ENCODE results near the gene BCL2L14. TPM values are rescaled to one million over a fixed set of nuclear protein-coding genes. Genes with fewer than 3 reads are reported as not detected.

BCL2L14 gene
- polyA plus RNA-seq, 1 donor (not counting 4 experiments of a cell fraction or from before 2014, with no cell fraction given), result not detected

DNA sequence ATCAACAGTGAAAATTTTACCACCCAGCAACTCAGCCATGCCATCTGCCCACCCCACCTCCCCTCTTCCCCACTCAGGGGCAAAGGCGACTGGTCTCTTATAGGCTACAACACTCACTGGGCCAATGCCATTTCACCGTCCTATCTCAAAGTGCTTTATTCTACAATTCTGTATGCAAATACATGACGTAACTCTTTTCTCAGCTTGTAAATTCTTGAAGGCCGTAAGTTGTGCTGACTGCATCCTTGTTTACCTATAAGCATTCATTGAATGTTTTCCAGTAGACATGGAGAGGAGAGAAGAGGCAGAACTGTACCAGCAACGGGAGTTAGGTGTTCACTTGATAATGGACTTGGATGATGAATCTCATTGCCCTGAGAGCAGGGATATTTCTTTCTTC is 15.6 kb downstream of the BCL2L14 start:
- H3K4me3 ChIP-seq (ENCODE audit: control insufficient read depth in 2 of 3, extremely low read depth in 1 of 3, insufficient read depth in 2 of 3, low read depth in 1 of 3, low read length in 3 of 3), result no peak overlapping the region
- no peak overlapping the region for H2AFZ ChIP-seq (ENCODE audit: control insufficient read depth, low read length)
- no peaks in the 10 kb centered on the region for H3K9me1 ChIP-seq (ENCODE audit: control insufficient read depth, extremely low read depth, insufficient read depth, low read length)
- no peak overlapping the region for H3K9ac ChIP-seq (ENCODE audit: control insufficient read depth, extremely low read depth, insufficient read depth, low read length)
- H3K4me1 ChIP-seq (ENCODE audit: control insufficient read depth, extremely low read depth, insufficient read depth, low read length), result no peaks in the 10 kb centered on the region
- TF ChIP-seq EZH2 (IDR thresholded peaks at IDR 0.05; ENCODE audit: low read length), result no peak
- TF ChIP-seq, protein P1, sequence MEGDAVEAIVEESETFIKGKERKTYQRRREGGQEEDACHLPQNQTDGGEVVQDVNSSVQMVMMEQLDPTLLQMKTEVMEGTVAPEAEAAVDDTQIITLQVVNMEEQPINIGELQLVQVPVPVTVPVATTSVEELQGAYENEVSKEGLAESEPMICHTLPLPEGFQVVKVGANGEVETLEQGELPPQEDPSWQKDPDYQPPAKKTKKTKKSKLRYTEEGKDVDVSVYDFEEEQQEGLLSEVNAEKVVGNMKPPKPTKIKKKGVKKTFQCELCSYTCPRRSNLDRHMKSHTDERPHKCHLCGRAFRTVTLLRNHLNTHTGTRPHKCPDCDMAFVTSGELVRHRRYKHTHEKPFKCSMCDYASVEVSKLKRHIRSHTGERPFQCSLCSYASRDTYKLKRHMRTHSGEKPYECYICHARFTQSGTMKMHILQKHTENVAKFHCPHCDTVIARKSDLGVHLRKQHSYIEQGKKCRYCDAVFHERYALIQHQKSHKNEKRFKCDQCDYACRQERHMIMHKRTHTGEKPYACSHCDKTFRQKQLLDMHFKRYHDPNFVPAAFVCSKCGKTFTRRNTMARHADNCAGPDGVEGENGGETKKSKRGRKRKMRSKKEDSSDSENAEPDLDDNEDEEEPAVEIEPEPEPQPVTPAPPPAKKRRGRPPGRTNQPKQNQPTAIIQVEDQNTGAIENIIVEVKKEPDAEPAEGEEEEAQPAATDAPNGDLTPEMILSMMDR (optimal IDR thresholded peaks at IDR 0.05 in 1 of 3, IDR thresholded peaks at IDR 0.05 in 1 of 3, conservative IDR thresholded peaks at IDR 0.05 in 1 of 3; ENCODE audit: extremely low read depth in 1 of 3, insufficient read depth in 2 of 3, low read length in 3 of 3), result no peak
- FAIRE-seq, result no peak
- DNase-seq (ENCODE audit: low read depth, low spot score), result no peak
- no peaks in the 10 kb centered on the region for H4K20me1 ChIP-seq (ENCODE audit: control insufficient read depth, extremely low read depth, insufficient read depth, low read length)
- dilution Hi-C loops (cut with MboI; ENCODE audit: extremely low pct_ligation_motif_present, low sequenced_read_pairs), result loop anchor here (25.0 kb wide), 1 partner anchor 251 kb away; no protein-coding TSS in a partner anchor
- peaks cover 4% of the 10 kb centered on the region for H3K27me3 ChIP-seq (ENCODE audit: control insufficient read depth, extremely low read depth, insufficient read depth, low read length)
- H3K79me2 ChIP-seq (ENCODE audit: control insufficient read depth, insufficient read depth, low read length), result no peaks in the 10 kb centered on the region
- H3K27ac ChIP-seq (ENCODE audit: control insufficient read depth, insufficient read depth, low read length), result no peak overlapping the region
- H3K4me2 ChIP-seq (ENCODE audit: control insufficient read depth, extremely low read depth, insufficient read depth, low read depth, low read length), result no peak overlapping the region
- H3K36me3 ChIP-seq (ENCODE audit: control insufficient read depth in 2 of 2, extremely low read depth in 1 of 2, insufficient read depth in 2 of 2, low read length in 2 of 2), result no peaks in the 10 kb centered on the region
- no peaks in the 10 kb centered on the region for H3K9me3 ChIP-seq (ENCODE audit: control insufficient read depth, low read depth, low read length)

DNA sequence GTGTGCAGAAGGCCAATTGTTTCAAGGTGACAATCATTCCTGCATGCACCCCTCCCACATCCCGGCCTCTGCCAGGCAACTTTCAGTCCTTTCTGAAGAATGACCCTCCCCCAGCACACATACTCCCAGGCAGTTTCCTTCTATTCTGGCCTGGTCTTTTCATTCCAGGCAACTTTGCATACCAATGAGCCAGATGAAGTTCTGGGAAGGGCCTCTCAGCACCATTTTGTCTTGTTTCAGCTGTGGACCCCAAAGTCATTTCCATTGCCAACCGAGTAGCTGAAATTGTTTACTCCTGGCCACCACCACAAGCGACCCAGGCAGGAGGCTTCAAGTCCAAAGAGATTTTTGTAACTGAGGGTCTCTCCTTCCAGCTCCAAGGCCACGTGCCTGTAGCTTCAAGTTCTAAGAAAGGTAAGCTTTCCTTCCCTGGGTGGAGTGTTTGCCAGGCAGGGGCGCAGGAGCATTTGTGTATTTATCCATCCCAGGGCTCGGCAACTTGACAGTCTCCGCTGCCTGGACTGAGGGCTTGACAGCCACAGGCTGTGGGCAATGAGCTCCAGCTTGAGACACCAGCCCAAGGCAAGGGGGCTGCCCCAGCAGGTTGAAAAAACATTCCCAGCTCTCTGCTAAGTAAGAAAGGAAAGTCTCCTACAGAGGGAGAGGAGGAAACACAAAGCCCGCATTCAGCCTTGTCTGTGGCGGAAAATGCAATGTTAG is 16.4 kb downstream of the BCL2L14 start:
- TF ChIP-seq, protein P1 (optimal IDR thresholded peaks at IDR 0.05 in 1 of 3, IDR thresholded peaks at IDR 0.05 in 1 of 3, conservative IDR thresholded peaks at IDR 0.05 in 1 of 3; ENCODE audit: extremely low read depth in 1 of 3, insufficient read depth in 2 of 3, low read length in 3 of 3), result no peak
- no peak for TF ChIP-seq EZH2 (IDR thresholded peaks at IDR 0.05; ENCODE audit: low read length)
- no peak for FAIRE-seq
- no peaks in the 10 kb centered on the region for H3K9me1 ChIP-seq (ENCODE audit: control insufficient read depth, extremely low read depth, insufficient read depth, low read length)

More for the DNA sequence above, 16.4 kb downstream of the BCL2L14 start:
- Histone ChIP-seq H3K9me3 (ENCODE audit: control insufficient read depth, low read depth, low read length) (no peaks in the 10 kb centered on the region), H3K4me2 (ENCODE audit: control insufficient read depth, extremely low read depth, insufficient read depth, low read depth, low read length) (no peak overlapping the region), H4K20me1 (ENCODE audit: control insufficient read depth, extremely low read depth, insufficient read depth, low read length) (no peaks in the 10 kb centered on the region), H3K79me2 (ENCODE audit: control insufficient read depth, insufficient read depth, low read length) (no peaks in the 10 kb centered on the region), H2AFZ (ENCODE audit: control insufficient read depth, low read length) (no peak overlapping the region), H3K4me3 (ENCODE audit: control insufficient read depth in 2 of 3, extremely low read depth in 1 of 3, insufficient read depth in 2 of 3, low read depth in 1 of 3, low read length in 3 of 3) (no peak overlapping the region), H3K27ac (ENCODE audit: control insufficient read depth, insufficient read depth, low read length) (no peak overlapping the region), H3K4me1 (ENCODE audit: control insufficient read depth, extremely low read depth, insufficient read depth, low read length) (no peaks in the 10 kb centered on the region), H3K27me3 (ENCODE audit: control insufficient read depth, extremely low read depth, insufficient read depth, low read length) (peaks cover 12% of the 10 kb centered on the region), H3K9ac (ENCODE audit: control insufficient read depth, extremely low read depth, insufficient read depth, low read length) (no peak overlapping the region), H3K36me3 (ENCODE audit: control insufficient read depth in 2 of 2, extremely low read depth in 1 of 2, insufficient read depth in 2 of 2, low read length in 2 of 2) (no peaks in the 10 kb centered on the region)
- dilution Hi-C loops (cut with MboI; ENCODE audit: extremely low pct_ligation_motif_present, low sequenced_read_pairs), result loop anchor here (25.0 kb wide), 1 partner anchor 250 kb away; no protein-coding TSS in a partner anchor
- DNase-seq (ENCODE audit: low read depth, low spot score), result no peak
